ENCODE data around the gene LNX2.

LNX2 gene

GRCh38 chr13:27605099-27605498, 15.2 kb downstream of the LNX2 start:
- DNase-seq = no peak

GRCh38 chr13:27601803-27602202, 18.5 kb downstream of the LNX2 start:
- DNase-seq = no peak

GRCh38 chr13:27601208-27601607, 19.1 kb downstream of the LNX2 start:
- no peak for DNase-seq

DNA sequence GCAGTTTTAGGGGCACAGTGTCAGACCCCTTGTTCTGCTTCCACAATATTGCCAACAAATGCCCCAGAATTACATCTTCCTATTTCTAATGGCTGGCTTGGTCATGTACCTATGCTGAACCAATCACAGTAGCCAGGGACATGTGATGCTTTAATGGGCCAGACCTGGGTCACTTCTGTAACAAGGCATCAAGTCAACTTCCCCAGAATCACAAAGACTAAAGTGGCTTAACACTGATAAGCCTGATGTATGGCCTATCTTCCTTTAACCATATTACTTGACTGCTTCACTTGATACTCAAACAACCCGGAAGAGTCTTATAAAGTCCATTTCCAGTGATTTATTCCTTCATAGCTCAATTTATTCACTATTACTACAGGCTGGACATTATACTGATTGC, 19.6 kb downstream of the LNX2 start:
- DNase-seq = no peak

GRCh38 chr13:27599845-27600553, 20.3 kb downstream of the LNX2 start:
- DNase-seq = no peak

DNA sequence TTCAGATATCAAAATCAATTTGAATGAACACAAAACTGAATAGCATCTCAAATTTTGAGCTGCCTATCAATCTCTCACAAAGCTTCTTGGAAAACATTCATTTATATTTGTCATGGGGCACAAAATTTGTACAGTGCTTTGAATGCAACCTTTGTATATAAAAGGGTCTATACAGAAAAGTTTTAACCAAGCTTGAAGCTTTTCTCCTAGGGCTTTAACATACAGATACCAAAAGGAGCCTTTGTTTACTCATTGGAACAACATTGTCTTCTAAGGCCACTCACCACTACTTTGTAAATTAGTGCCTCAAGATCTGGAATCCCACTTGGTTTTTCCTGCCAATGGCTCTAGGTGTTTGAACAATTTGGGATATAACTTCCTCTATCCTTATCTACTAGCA, 21.2 kb downstream of the LNX2 start:
- no peak for DNase-seq

GRCh38 chr13:27595055-27595811, 25.1 kb downstream of the LNX2 start:
- no peak for DNase-seq

DNA sequence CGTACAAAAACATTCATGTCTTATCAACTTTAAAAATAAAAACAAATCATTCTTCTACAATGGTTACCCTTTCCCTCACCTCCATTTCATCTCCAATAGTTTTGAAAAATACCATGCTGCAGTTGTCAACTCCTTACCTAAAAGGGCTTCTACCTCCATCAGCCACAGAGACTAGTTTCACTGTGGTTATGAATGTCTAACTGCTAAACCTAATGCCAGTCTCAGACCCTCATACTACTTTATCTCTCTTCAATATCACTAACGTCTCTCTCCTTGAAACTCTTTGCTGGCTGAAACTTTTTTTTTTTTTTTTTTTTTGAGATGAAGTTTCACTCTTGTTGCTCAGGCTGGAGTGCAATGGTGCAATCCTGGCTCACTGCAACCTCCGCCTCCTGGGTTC, 27.1 kb downstream of the LNX2 start:
- no peak for DNase-seq

- DNase-seq = no peak
Measured at GRCh38 chr13:27592865-27593264, 27.5 kb downstream of the LNX2 start.

GRCh38 chr13:27588405-27588804, 31.9 kb downstream of the LNX2 start:
- DNase-seq = no peak

GRCh38 chr13:27587095-27587746, 33.1 kb downstream of the LNX2 start:
- no peak for DNase-seq

GRCh38 chr13:27583645-27584044, 36.7 kb downstream of the LNX2 start:
- DNase-seq = no peak

GRCh38 chr13:27578121-27579030, 42.0 kb downstream of the LNX2 start:
- no peak for DNase-seq

DNA sequence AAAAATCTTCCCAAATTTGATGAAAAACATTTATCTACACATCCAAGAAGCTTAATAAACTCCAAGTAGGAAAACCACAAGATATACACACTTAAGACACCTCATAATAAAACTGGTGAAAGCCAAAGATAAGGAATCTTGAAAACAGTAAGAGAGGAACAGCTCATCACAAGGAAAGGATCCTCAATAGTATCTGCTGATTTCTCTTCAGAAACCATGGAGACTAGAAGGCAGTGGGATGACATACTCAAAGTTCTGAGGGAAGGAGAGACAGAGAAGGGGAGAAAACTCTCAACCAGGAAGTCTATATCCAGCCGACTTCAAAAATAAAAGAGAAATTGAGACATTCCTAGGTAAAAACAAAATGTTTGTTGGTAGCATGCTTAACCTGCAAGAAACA, 45.7 kb downstream of the LNX2 start:
- DNase-seq = no peak

DNA sequence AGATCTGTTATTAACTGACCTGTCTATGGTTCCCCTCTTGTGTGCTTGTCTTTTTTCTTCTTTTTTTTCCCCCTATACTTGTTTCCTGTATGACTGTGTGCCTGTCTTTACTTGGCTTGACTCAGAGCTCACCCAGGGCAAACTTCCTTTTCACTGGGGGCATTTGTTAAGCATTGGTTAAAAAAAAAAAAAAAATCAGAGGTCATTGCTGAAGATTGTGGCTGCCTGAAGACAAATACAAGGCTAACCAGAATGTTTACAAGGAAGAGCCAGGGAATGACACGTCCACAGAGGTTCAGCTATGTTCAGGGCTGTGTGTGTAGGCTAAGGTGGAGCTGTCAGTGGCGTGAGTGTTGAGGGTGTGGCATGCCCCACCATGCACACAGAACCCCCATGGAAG, 47.1 kb downstream of the LNX2 start:
- no peak for DNase-seq

- no peak for DNase-seq
Measured at GRCh38 chr13:27572234-27572901, 48.0 kb downstream of the LNX2 start.

- no peak for DNase-seq
Measured at GRCh38 chr13:27570906-27571305, 49.4 kb downstream of the LNX2 start.

DNA sequence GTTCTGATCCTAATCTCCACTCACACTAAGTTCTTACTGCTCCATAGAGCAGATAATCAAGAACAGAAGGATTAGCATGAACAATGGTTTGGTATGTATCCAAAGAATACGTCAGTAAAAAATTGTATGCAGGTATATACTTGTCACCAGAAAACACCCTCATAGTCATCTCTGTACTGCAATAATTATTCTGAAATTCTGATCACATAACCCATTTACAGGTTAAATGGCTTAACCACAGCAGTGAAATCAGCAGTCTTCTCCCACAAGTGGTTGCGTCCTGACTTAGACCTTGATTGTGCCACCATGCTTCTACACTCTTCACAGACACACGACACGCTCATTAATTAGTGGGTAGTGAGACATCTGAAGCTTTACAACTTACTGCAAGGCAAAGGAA, 50.9 kb downstream of the LNX2 start:
- no peak for DNase-seq

GRCh38 chr13:27565818-27566217, 54.5 kb downstream of the LNX2 start:
- DNase-seq = no peak

DNA sequence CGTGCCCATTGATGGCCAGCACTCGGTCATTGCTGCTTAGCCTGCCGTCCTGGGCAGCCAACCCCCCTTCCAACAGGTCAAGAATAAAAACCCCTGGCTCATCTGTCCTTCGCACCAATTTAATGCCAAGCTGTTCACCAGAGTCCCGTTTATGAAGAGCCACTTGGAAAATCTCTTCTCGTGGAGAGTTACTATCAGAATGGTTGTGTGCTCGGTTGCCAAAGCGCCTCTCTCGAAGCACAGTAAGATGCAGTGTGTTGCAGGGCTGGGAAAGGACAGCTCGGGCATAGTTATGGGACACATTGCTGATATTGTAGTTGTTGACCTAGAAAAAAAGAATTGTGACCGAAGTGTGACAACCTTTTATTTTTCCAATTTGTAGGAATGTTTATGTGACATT, 57.9 kb downstream of the LNX2 start:
- DNase-seq = no peak

DNA sequence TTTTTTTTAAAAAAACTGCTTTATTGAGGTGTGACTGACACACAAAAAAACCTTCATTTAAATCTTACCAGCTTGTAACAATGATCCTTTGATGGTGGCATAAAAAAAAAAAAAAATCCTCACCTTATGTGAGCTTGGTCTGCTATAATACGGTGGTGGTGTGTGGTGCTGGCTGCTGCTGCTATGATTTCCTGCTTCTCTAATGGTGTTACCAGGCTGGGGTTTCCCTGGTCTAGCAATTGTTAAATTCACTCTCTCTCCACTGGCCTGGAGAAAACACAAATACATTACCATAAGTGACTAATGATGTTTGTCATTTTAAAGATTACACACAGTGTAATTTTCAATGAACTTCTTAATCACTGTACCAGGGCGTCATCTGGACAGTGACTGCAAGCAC, 60.6 kb downstream of the LNX2 start:
- no peak for DNase-seq

GRCh38 chr13:27556109-27556508, 64.2 kb downstream of the LNX2 start:
- DNase-seq = peak; percentile 7

Data from CD4-positive, alpha-beta T cell treated with Interleukin-6 for 4 hours (primary cell).